Activated gamma-delta T cell treated with Interleukin-2 at 50 U/mL for 16 hours (primary cell): ENCODE data around the gene TEX38.
"Not testable (repeated sequence)": the region's sequence is repeated elsewhere in the genome, so short reads cannot be mapped to it uniquely, and the experiment has no call there.

Experiments used
- DNase-seq: peaks from one replicate; pipeline ENCODE4 v3.0.0-alpha.2; 2020

Gene TEX38

DNA sequence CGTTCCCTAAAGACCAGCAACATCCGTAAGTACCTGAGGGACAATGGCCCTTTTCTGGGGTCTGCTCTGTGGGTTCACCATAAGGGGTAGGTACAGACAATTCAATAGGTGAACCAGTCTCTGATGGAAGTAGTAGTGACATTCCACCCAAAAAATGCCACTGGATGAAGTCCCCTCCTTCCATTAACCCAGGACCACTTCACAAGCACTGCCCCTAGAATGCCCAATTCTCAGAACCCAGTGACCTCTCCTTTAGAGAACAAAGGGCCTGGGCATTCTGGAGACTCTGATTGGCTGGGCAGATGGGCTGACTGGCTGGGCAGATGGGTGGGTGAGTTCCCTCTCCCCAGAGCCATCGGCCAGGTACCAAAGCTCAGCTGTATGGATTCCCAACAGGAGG is at the start of gene TEX38:
Gene TEX38, plus strand, starts transcription at position 301 of the 400 bp plus-strand sequence. Its CDS starts 81 bp downstream, at position 382.
- no peak for DNase-seq

DNA sequence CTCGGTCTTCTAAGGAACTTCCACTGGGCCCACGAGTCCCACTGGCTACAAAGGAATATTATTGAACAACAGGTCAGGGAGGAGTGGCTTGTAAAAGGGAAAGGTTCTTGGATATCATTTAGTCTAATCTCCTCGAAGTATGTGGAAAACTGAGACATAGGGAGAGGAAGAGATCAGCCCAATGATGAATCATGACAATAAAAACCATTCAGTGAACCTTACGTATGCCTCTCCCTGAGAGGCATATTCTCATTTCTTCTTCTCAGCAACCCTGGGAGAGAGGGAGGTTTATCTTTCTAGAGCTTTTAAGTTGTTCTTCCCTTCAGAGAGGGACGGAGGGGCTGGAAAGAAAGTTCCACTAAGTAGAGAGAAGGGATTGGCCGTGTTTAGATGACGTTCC is 49.7 kb upstream of the TEX38 start:
- no peak for DNase-seq

DNA sequence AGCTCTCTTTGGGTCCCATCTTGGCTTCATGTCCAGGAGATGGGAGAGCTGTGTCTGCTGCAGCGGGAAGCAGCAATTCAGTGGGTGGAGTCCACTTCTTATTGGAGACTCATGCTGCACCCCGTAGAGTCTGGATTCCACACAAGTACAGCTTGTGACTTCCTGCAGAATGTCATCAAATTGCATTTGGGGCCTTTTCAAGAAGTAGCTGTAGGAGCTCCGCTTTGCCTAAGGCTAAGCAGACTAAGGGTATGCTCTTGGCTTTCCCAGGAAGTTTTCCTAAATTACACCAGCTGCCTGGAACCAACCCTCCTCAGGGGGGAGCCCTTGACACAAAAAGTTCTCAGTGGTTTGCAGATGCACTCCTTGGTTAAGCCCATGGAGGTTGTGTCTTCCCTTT is 49.3 kb upstream of the TEX38 start:
- no peak for DNase-seq

GRCh38 chr1:46623743-46624644 is 47.7 kb upstream of the TEX38 start:
- DNase-seq: no peak

DNA sequence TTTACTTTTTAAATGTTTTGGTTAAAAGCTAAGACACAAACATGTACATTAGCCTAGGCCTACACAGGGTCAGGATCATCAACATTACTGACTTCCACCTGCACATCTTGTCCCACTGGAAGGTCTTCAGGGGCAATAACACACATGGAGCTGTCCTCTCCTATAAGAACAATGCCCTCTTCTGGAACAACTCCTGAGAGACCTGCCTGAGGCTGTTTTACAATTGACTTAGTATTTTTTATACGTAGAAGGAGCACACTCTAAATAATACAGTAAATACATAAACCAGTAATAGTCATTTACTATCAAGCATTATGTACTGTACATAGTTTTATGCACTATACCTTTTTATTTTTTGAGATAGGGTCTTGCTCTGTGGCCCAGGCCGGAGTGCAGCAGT is 40.9 kb upstream of the TEX38 start:
- no peak for DNase-seq

- no peak for DNase-seq
Measured at GRCh38 chr1:46635205-46635604, 36.4 kb upstream of the TEX38 start.

DNA sequence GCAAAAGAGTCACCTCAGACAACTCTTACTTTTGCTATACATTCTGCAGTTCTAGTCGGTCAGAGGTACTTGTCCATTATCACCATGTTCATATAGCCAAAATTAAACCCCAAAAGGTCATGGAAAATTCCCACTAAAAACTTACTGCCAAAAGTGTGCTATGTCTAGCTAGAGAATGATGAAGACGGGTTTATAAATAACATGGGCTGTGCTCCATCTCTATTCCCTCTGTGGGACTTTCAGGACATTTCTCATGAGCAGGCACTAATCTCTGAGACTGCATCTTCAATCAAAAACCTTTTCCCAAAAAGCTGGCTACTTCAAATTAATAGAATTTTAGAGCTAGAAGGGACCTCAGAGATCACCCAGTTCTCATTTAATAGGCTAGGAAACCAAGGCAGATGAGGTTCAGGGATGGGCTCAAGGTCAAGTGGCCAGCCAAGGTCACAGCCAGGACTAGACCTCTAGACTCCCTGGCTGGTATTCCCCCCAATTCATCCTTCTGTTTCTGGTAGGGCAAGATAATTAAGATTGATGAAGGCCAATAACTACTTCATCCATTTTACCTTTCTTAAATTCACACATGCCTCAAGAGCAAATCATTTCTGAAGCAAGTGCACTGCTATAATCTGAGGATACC is 34.1 kb upstream of the TEX38 start:
- no peak for DNase-seq

- DNase-seq: no peak
Measured at GRCh38 chr1:46638921-46639320, 32.7 kb upstream of the TEX38 start.

DNA sequence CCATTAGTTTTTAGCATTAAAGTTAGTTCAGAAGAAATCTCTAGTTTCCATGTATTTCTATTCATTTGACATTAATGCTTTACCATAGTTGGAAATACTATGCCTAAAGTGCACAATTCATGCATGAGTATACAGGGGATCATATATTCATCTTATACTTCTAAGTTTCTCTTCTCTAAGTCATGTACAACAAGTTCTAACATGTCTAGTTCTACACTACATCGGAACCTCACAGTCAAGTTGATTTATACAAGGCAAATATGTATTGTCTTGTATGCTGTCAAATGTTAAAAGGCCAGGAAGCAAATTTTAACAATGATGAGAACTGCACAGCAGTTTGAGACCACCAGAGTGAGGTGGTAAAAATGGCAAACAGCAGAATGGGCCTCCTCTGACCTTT is 32.1 kb upstream of the TEX38 start:
- DNase-seq: no peak

DNA sequence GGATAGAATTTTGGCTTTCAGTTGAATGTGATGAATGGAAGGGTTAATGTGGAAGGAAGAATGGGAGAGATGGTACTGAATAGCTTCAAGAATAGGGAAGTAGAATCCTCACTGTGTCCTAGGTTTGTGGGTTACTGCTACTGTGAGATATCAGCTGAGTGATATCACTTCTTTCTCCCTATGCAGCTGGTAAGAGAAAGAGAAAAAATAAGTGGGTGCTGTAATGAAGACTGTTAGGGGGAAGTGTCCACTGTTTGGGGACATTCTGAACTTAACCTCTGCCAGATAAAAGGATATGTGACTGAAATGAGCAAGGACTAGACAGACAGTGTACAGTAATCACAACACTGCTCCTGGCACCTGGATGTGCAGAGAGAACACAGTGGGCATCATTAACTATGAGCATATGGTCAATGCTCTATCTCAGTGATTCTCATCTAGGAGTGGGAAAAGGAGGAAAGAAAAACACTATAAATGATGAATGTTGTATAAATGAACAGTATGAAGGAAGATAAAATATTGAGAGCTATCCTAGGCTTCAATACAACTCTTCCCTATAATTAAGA is 29.5 kb upstream of the TEX38 start:
- no peak for DNase-seq

- no peak for DNase-seq
Measured at GRCh38 chr1:46643368-46643775, 28.3 kb upstream of the TEX38 start.

DNA sequence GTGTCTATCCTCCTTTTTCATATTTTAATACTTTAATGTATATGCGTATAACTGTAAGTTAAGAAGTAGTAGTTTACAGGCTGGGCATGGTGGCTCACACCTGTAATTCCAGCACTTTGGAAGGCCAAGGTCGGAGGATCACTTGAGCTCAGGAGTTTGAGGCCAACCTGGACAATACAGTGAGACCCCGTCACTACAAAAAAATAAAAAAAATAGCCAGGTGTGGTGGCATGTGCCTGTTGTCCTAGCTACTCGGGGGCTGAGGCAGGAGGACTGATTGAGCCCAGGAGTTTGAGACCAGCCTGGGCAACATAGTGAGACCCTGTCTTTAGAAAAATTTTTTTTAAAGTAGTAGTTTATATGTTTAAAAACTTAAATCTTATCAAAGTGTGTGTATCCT is 25.8 kb upstream of the TEX38 start:
- DNase-seq: no peak

- no peak for DNase-seq
Measured at GRCh38 chr1:46646331-46646730, 25.3 kb upstream of the TEX38 start.

- DNase-seq: no peak
Measured at GRCh38 chr1:46646844-46647243, 24.8 kb upstream of the TEX38 start.

- DNase-seq: no peak
Measured at GRCh38 chr1:46647611-46648010, 24.0 kb upstream of the TEX38 start.

GRCh38 chr1:46649764-46650163 is 21.9 kb upstream of the TEX38 start:
- DNase-seq: no peak

DNA sequence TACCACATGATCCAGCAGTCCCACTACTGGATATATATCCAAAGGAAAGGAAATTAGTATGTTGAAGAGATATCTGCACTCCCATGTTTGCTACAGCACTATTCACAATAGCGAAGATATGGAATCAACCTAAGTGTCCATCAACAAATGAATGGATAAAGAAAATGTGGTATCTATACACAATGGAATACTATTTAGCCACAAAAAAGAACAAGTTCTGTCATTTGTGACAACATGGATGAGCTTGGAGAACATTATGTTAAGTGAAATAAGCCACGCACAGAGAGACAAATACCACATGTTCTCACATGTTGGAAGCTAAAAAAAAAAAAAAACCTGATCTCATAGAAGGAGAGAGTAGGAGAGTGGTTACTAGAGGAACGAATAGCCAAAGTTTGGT is 21.2 kb upstream of the TEX38 start:
- DNase-seq: no peak

DNA sequence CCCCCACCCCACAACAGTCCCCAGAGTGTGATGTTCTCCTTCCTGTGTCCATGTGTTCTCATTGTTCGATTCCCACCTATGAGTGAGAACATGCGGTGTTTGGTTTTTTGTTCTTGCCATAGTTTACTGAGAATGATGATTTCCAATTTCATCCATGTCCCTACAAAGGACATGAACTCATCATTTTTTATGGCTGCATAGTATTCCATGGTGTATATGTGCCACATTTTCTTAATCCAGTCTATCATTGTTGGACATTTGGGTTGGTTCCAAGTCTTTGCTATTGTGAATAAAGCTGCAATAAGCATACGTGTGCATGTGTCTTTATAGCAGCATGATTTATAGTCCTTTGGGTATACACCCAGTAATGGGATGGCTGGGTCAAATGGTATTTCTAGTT is 20.5 kb upstream of the TEX38 start:
- DNase-seq: not testable (repeated sequence)

DNA sequence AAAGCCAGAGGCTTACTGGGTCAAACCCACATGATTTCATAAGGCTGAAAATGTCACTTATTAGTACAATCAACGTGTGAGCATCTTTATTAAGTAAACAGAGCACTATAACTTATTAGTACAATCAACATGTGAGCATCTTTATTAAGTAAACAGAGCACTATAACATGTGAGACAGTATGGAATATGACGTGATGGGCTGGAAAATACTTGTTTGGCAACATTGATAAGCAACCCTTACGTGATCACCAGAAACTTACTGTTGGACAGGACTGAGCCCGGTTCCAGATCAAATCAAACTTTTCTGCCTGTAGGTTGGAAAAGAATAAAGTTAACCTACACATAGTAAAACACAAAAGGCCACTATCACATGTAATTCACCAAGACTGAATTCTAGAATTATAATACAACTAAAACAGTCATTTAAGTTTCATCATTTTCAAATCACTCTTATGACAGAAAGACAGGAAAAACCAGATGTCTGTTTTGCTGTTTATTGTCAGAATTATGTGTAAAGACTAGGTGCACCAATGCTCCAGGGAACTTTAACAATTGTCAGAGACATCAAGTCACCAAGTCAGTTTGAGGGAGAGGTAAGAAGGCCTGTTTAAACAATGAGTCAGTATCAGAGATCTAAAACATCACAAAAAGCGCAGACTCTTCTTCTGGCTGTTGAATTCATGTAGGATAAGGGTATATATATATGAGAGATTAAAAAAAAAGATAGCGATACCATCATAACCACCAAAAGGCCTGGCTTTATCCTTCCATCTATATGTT is 19.1 kb upstream of the TEX38 start:
- DNase-seq: no peak

DNA sequence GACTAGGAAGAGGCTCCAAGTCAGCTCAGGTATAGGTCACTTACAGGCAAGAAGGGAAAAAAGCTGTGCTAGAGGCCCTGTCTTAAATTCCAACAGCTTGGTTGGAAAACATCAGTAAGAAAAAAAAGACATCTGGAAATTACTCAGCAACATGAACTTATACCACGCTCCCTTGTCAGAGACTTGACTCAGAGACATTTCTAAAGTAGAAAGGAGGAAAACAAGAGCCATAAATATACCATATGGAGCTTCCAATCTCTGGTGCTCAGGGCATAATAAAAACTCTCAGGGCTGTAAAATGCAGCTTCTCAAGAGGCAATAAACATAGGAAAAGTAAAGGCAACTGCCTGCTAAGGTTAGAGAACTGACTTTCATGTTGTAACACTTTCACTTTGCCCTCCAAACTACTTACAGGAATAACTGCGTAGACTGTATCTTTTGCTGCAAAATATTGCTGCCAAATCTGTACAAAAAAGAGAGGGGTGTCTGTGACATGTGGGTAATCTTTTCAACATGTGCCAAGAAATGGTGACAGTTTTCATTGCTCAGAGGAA is 18.2 kb upstream of the TEX38 start:
- DNase-seq: no peak

- no peak for DNase-seq
Measured at GRCh38 chr1:46654012-46654411, 17.6 kb upstream of the TEX38 start.

- DNase-seq: not testable (repeated sequence)
Measured at GRCh38 chr1:46654698-46655097, 17.0 kb upstream of the TEX38 start.

DNA sequence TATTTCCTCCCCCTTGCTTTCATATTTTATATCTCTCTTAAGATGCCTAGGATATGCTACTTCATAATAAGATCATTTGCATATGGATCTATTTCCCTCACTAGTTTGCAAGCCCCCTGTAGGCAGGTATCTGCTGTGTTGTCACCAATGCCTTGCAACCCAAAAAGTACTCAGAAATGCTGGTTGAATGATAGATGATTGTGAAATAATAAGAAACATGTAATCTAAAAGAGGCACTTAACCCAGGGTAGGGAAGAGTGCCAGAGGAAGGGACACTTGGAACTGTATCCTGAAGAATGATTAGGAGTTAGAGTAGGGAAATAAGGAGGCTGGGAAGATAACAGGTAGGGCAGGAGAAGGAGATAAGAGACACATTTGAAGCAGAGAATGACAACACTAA is 15.8 kb upstream of the TEX38 start:
- no peak for DNase-seq
